IMR-90 (cell line): Measurements from ENCODE around the gene RPS6KA2. TPM values are rescaled to one million over a fixed set of nuclear protein-coding genes. Genes with fewer than 3 reads are reported as not detected.

ENCODE experiments used
- ATAC-seq: fragments of 200-7000 bp; cut with Tn5 transposase; 2 replicates; pipeline ENCODE4 v1.9.1; 2020; ENCODE audit warnings: low read depth, mild to moderate bottlenecking, moderate library complexity
- BruUV-seq: library from RNA; stranded (reverse); fragments of 400-500 nt; replicated peaks from 2 replicates; lab custom pipeline; 2021; lab: Mats Ljungman, UMichigan
- CTCF ChIA-PET: fragments of 300-600 bp; formaldehyde crosslinking; extraction: SDS; loops from one replicate; lab custom pipeline; 2021; ENCODE audit warnings: antibody characterized with exemption; lab: Yijun Ruan, JAX
- POLR2A ChIA-PET: fragments of 300-600 bp; sonication (Branson Sonifier 250); formaldehyde crosslinking; loops from one replicate; lab custom pipeline; 2022; ENCODE audit warnings: antibody characterized with exemption; ENCODE audit not compliant: unreplicated experiment; lab: Charles Lee
- DNase-seq: peaks from one replicate; pipeline ENCODE4 v3.0.0; 2013
- H2AFZ ChIP-seq: replicated peaks from 2 replicates; pipeline ENCODE3; 2013; ENCODE audit warnings: low read length, mild to moderate bottlenecking; ENCODE audit not compliant: poor library complexity
- H2AK5ac ChIP-seq: 2 replicates; pipeline ENCODE4 v1.6.1; 2013; ENCODE audit warnings: low read depth, low read length, inconsistent platforms
- H2AK9ac ChIP-seq: replicated peaks from 2 replicates; pipeline ENCODE3; 2013; ENCODE audit warnings: mild to moderate bottlenecking, low read depth, low read length, moderate library complexity; ENCODE audit not compliant: poor library complexity
- H2BK120ac ChIP-seq: 2 replicates; pipeline ENCODE4 v1.6.1; 2013; ENCODE audit warnings: low read depth, low read length, inconsistent platforms
- H2BK15ac ChIP-seq: 3 replicates; pipeline ENCODE4 v1.6.1; 2013; ENCODE audit warnings: low read depth, low read length, inconsistent platforms
- H2BK20ac ChIP-seq: 2 replicates; pipeline ENCODE4 v1.6.1; 2013; ENCODE audit warnings: low read depth, mild to moderate bottlenecking, inconsistent platforms, low read length, moderate library complexity
- H2BK5ac ChIP-seq: 2 replicates; pipeline ENCODE4 v1.6.1; 2013; ENCODE audit warnings: mild to moderate bottlenecking, low read depth, low read length, inconsistent platforms; ENCODE audit not compliant: poor library complexity, severe bottlenecking
- H3K14ac ChIP-seq: replicated peaks from 2 replicates; pipeline ENCODE4 v1.6.1; 2013; ENCODE audit warnings: low read depth, low read length, inconsistent platforms
- H3K18ac ChIP-seq: 2 replicates; pipeline ENCODE4 v1.6.1; 2013; ENCODE audit warnings: low read depth, low read length, control low read depth
- H3K23ac ChIP-seq: 2 replicates; pipeline ENCODE4 v1.6.1; 2013; ENCODE audit warnings: low read depth, low read length, inconsistent platforms
- H3K27ac ChIP-seq: 2 replicates; pipeline ENCODE4 v1.5.1; 2013; ENCODE audit warnings: mild to moderate bottlenecking, control low read depth, low read length; ENCODE audit not compliant: insufficient read depth
- H3K27me3 ChIP-seq: 2 replicates; pipeline ENCODE4 v1.6.1; 2013; ENCODE audit warnings: low read length; ENCODE audit not compliant: control insufficient read depth, insufficient read depth
- H3K36me3 ChIP-seq: 2 replicates; pipeline ENCODE4 v1.6.1; 2013; ENCODE audit warnings: low read length, mixed read lengths; ENCODE audit not compliant: control insufficient read depth, insufficient read depth
- H3K4ac ChIP-seq: 2 replicates; pipeline ENCODE4 v1.6.1; 2013; ENCODE audit warnings: low read depth, low read length, inconsistent platforms
- H3K4me1 ChIP-seq: 2 replicates; pipeline ENCODE4 v1.6.1; 2013; ENCODE audit warnings: low read length, mixed read lengths; ENCODE audit not compliant: control insufficient read depth, insufficient read depth
- H3K4me2 ChIP-seq: 2 replicates; pipeline ENCODE4 v1.6.1; 2013; ENCODE audit warnings: low read depth, mild to moderate bottlenecking, control low read depth, low read length, moderate library complexity
- H3K4me3 ChIP-seq: 2 replicates; pipeline ENCODE4 v1.5.1; 2013; ENCODE audit warnings: low read depth, mild to moderate bottlenecking, control low read depth, low read length, moderate library complexity; ENCODE audit not compliant: insufficient read depth
- H3K56ac ChIP-seq: 2 replicates; pipeline ENCODE4 v1.6.1; 2013; ENCODE audit warnings: low read length, inconsistent platforms; ENCODE audit not compliant: insufficient read depth; ENCODE audit errors: extremely low read depth
- H3K79me1 ChIP-seq, 2 experiments: 2 replicates each; pipeline ENCODE4 v1.6.1; 2013; ENCODE audit warnings: low read length in 2 of 2, inconsistent platforms in 1 of 2, low read depth in 1 of 2
- H3K9ac ChIP-seq: 2 replicates; pipeline ENCODE4 v1.6.1; 2013; ENCODE audit warnings: low read depth, low read length, control low read depth
- H3K9me1 ChIP-seq: 2 replicates; pipeline ENCODE4 v1.6.1; 2013; ENCODE audit warnings: low read length, inconsistent platforms; ENCODE audit not compliant: insufficient read depth
- H3K9me3 ChIP-seq: 2 replicates; pipeline ENCODE4 v1.6.1; 2013; ENCODE audit warnings: low read length; ENCODE audit not compliant: control insufficient read depth, insufficient read depth
- H4K20me1 ChIP-seq: 2 replicates; pipeline ENCODE4 v1.6.1; 2013; ENCODE audit warnings: low read length, inconsistent platforms; ENCODE audit not compliant: insufficient read depth
- H4K5ac ChIP-seq: 2 replicates; pipeline ENCODE4 v1.6.1; 2013; ENCODE audit warnings: mild to moderate bottlenecking, low read depth, low read length, control low read depth
- H4K8ac ChIP-seq, 2 experiments: 2 replicates each; pipeline ENCODE4 v1.6.1; 2013; ENCODE audit warnings: low read depth in 2 of 2, low read length in 2 of 2, control low read depth in 1 of 2, inconsistent platforms in 1 of 2
- H4K91ac ChIP-seq: 2 replicates; pipeline ENCODE4 v1.6.1; 2013; ENCODE audit warnings: low read depth, low read length, inconsistent platforms; ENCODE audit not compliant: insufficient read depth
- BHLHE40 ChIP-seq: fragments of 150-350 bp; IDR thresholded peaks from 2 replicates; pipeline ENCODE4 v1.6.1; 2016; ENCODE audit warnings: mild to moderate bottlenecking, low read depth, low read length
- CEBPB ChIP-seq: IDR thresholded peaks from 2 replicates; pipeline ENCODE4 v1.6.1; 2012; ENCODE audit warnings: low read depth, low read length, improper control_type of control experiment
- CHD1 ChIP-seq: IDR thresholded peaks from 2 replicates; pipeline ENCODE4 v1.6.1; 2012; ENCODE audit warnings: low read depth, low read length, improper control_type of control experiment
- FOS ChIP-seq: fragments of 150-350 bp; IDR thresholded peaks from 2 replicates; pipeline ENCODE4 v1.6.1; 2016; ENCODE audit warnings: low read depth, low read length
- MAFK ChIP-seq: IDR thresholded peaks from 2 replicates; pipeline ENCODE4 v1.6.1; 2012; ENCODE audit warnings: low read depth, low read length, improper control_type of control experiment
- MAZ ChIP-seq: IDR thresholded peaks from 2 replicates; pipeline ENCODE4 v1.6.1; 2012; ENCODE audit warnings: low read depth, mild to moderate bottlenecking, low read length, improper control_type of control experiment, moderate library complexity, borderline replicate concordance
- MXI1 ChIP-seq: IDR thresholded peaks from 2 replicates; pipeline ENCODE4 v1.6.1; 2012; ENCODE audit warnings: low read depth, mild to moderate bottlenecking, low read length, moderate library complexity, borderline replicate concordance
- NFE2L2 ChIP-seq: fragments of 150-350 bp; IDR thresholded peaks from 2 replicates; pipeline ENCODE4 v1.6.1; 2016; ENCODE audit warnings: low read depth, mild to moderate bottlenecking, low read length
- POLR2A ChIP-seq: IDR thresholded peaks from 2 replicates; pipeline ENCODE4 v1.6.1; 2012; ENCODE audit warnings: mild to moderate bottlenecking, low read depth, low read length
- RAD21 ChIP-seq: IDR thresholded peaks from 2 replicates; pipeline ENCODE4 v1.6.1; 2012; ENCODE audit warnings: low read length, improper control_type of control experiment
- RCOR1 ChIP-seq: IDR thresholded peaks from 2 replicates; pipeline ENCODE4 v1.6.1; 2012; ENCODE audit warnings: mild to moderate bottlenecking, low read length, improper control_type of control experiment; ENCODE audit not compliant: insufficient replicate concordance
- RFX5 ChIP-seq: IDR thresholded peaks from 2 replicates; pipeline ENCODE4 v1.8.0; 2012; ENCODE audit warnings: low read depth, mild to moderate bottlenecking, low read length, moderate library complexity
- SMC3 ChIP-seq: fragments of 150-350 bp; IDR thresholded peaks from 2 replicates; pipeline ENCODE4 v1.6.1; 2016; ENCODE audit warnings: low read depth, mild to moderate bottlenecking, antibody characterized with exemption, low read length, moderate library complexity
- WGBS, 2 experiments: methylation state at CpG; one replicate each; pipeline versions ENCODE4 v1.1.5 to v1.1.7; 2013; ENCODE audit warnings: missing lambda C conversion rate in 2 of 2; ENCODE audit not compliant: insufficient read length in 1 of 2; ENCODE audit errors: extremely low coverage in 2 of 2; 5-methylcytosine and 5-hydroxymethylcytosine counted together
- dilution Hi-C: fragments of 300-500 bp; cut with HindIII; formaldehyde crosslinking; loops from one replicate; pipeline ENCODE4 v1.14.3; 2018; ENCODE audit warnings: low sequenced_read_pairs; ENCODE audit not compliant: unreplicated experiment
- in situ Hi-C: fragments of 300-500 bp; cut with MboI; formaldehyde crosslinking; loops from 3 replicates; pipeline ENCODE4 v1.14.3; 2019; ENCODE audit warnings: low sequenced_read_pairs, inconsistent platforms, mixed read lengths
- intact Hi-C: fragments of 100-400 bp; cut with micrococcal nuclease; formaldehyde crosslinking; loops from 2 replicates; pipeline ENCODE4 v1.10.0; 2022
- polyA plus RNA-seq, 3 experiments: library from polyadenylated mRNA; depleted of rRNA; stranded (reverse); fragments of >200 nt; gene quantifications; 2 replicates each; pipeline ENCODE4 v1.2.3, GENCODE V29; 2012; ENCODE audit warnings: low replicate concordance in 1 of 3
- total RNA-seq: library from RNA; depleted of rRNA; stranded (reverse); fragments of >200 nt; gene quantifications from 2 replicates; pipeline ENCODE4 v1.2.3, GENCODE V29; 2012
- TF ChIP-seq, protein P1 (sequence below): fragments of 150-350 bp; IDR thresholded peaks from 2 replicates; pipeline ENCODE4 v1.6.1; 2017; ENCODE audit warnings: mild to moderate bottlenecking, antibody characterized with exemption, low read length, low read depth
- TF ChIP-seq, protein P2 (sequence below): fragments of 150-350 bp; IDR thresholded peaks from 2 replicates; pipeline ENCODE4 v1.6.1; 2016; ENCODE audit warnings: low read depth, mild to moderate bottlenecking, low read length, moderate library complexity, borderline replicate concordance
- TF ChIP-seq, protein P3 (sequence below): conservative IDR thresholded peaks from 2 replicates; pipeline ENCODE4 v1.5.1; 2012; ENCODE audit warnings: mild to moderate bottlenecking, low read depth, low read length, improper control_type of control experiment

RPS6KA2 gene
- total and polyA plus RNA-seq, 2 of the 4 experiments (the other 2 are of a cell fraction), result 26.9 to 31.3 TPM

DNA sequence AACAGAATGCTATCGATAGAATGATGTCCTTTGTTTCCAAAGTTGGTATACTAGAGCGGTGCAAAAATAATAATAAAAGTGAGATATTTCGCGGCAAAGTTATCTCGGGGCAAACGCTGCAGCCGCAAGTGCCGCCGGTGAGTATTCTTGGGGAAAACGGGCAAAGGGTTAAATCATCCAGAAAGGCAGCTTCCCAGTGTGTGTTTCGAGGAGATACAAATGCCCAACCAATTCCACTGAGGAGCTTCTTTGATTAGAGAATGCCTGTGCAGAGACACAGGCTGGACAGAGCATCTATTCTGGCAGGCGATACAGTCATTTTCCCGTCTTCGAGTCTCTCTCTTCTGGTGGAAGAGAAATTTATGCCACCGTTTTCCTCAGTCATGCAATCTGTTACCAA lies 186.3 kb downstream of the RPS6KA2 start:
- Histone ChIP-seq H4K8ac (no peak overlapping the region), H3K36me3 (peaks cover 49% of the 10 kb centered on the region), H3K27me3 (no peaks in the 10 kb centered on the region), H2AK9ac (no peak overlapping the region), H3K4ac (no peak overlapping the region), H2BK15ac (no peak overlapping the region), H3K14ac (no peak overlapping the region), H3K23ac (no peak overlapping the region), H3K4me2 (no peak overlapping the region), H4K5ac (no peak overlapping the region), H2AFZ (no peak overlapping the region), H3K18ac (no peak overlapping the region), H2BK120ac (no peak overlapping the region), H3K4me3 (no peak overlapping the region), H2BK5ac (no peak overlapping the region), H4K91ac (no peak overlapping the region), H3K27ac (no peak overlapping the region), H3K9me1 (no peaks in the 10 kb centered on the region), H3K79me1 (no peaks in the 10 kb centered on the region), H3K4me1 (no peaks in the 10 kb centered on the region), H3K9ac (no peak overlapping the region), H2BK20ac (no peak overlapping the region), H3K56ac (no peak overlapping the region), H4K20me1 (no peaks in the 10 kb centered on the region), H3K9me3 (no peaks in the 10 kb centered on the region), H2AK5ac (no peak overlapping the region)
- ChIA-PET POLR2A (no interaction called here), CTCF (no interaction called here)
- ATAC-seq (no peak), DNase-seq (no peak)
- no peak for TF ChIP-seq NFE2L2
- TF ChIP-seq MAZ, result no peak
- TF ChIP-seq MXI1, result no peak
- TF ChIP-seq, protein P1, sequence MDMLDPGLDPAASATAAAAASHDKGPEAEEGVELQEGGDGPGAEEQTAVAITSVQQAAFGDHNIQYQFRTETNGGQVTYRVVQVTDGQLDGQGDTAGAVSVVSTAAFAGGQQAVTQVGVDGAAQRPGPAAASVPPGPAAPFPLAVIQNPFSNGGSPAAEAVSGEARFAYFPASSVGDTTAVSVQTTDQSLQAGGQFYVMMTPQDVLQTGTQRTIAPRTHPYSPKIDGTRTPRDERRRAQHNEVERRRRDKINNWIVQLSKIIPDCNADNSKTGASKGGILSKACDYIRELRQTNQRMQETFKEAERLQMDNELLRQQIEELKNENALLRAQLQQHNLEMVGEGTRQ, result no peak
- no peak for TF ChIP-seq CHD1
- no peak for TF ChIP-seq FOS
- TF ChIP-seq POLR2A, result no peak
- no peak for TF ChIP-seq RCOR1
- no peak for TF ChIP-seq CEBPB
- TF ChIP-seq, protein P2, sequence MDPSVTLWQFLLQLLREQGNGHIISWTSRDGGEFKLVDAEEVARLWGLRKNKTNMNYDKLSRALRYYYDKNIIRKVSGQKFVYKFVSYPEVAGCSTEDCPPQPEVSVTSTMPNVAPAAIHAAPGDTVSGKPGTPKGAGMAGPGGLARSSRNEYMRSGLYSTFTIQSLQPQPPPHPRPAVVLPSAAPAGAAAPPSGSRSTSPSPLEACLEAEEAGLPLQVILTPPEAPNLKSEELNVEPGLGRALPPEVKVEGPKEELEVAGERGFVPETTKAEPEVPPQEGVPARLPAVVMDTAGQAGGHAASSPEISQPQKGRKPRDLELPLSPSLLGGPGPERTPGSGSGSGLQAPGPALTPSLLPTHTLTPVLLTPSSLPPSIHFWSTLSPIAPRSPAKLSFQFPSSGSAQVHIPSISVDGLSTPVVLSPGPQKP, result no peak
- no peak for TF ChIP-seq SMC3
- TF ChIP-seq MAFK, result no peak
- TF ChIP-seq RAD21, result no peak
- TF ChIP-seq BHLHE40, result no peak
- TF ChIP-seq, protein P3, sequence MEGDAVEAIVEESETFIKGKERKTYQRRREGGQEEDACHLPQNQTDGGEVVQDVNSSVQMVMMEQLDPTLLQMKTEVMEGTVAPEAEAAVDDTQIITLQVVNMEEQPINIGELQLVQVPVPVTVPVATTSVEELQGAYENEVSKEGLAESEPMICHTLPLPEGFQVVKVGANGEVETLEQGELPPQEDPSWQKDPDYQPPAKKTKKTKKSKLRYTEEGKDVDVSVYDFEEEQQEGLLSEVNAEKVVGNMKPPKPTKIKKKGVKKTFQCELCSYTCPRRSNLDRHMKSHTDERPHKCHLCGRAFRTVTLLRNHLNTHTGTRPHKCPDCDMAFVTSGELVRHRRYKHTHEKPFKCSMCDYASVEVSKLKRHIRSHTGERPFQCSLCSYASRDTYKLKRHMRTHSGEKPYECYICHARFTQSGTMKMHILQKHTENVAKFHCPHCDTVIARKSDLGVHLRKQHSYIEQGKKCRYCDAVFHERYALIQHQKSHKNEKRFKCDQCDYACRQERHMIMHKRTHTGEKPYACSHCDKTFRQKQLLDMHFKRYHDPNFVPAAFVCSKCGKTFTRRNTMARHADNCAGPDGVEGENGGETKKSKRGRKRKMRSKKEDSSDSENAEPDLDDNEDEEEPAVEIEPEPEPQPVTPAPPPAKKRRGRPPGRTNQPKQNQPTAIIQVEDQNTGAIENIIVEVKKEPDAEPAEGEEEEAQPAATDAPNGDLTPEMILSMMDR, result no peak
- no peak for TF ChIP-seq RFX5
- in situ Hi-C loops, result no loop called here
- dilution Hi-C loops, result no loop called here
- WGBS, 2 experiments, result 90% methylated on average over 2 of the region's 15 CpGs; no CpG with 5 or more reads in 1 of the 2 experiments
- intact Hi-C loops, result no loop called here
- BruUV-seq, result no TSS peak
